ENCODE data around the gene PTPRF. TPM values are rescaled to one million over a fixed set of nuclear protein-coding genes. Genes with fewer than 3 reads are reported as not detected.

The PTPRF gene
- total and polyA plus RNA-seq, 9 donors, result 24.4 to 165 (median 76.8) TPM

GRCh38 chr1:43653893-43654292 lies 123.2 kb downstream of the PTPRF start:
- no peak overlapping the region for H3K4me3 ChIP-seq
- H3K27me3 ChIP-seq, result no peaks in the 10 kb centered on the region
- no peaks in the 10 kb centered on the region for H3K4me1 ChIP-seq (ENCODE audit: insufficient read depth)
- no peaks in the 10 kb centered on the region for H3K36me3 ChIP-seq
- WGBS, 3 donors, result 41 to 47% (median 42%) methylated on average over 5 of the region's 5 CpGs
- no peaks in the 10 kb centered on the region for H3K9me3 ChIP-seq
- TF ChIP-seq POLR2A (IDR thresholded peaks at IDR 0.05), result no peak
- no peak for TF ChIP-seq EP300 (IDR thresholded peaks at IDR 0.05)
- TF ChIP-seq CTCF (IDR thresholded peaks at IDR 0.05), result no peak
- no peak for DNase-seq
- intact Hi-C loops (cut with DNase I), result loop anchor here in 1 of 4 donors (5.0 kb wide), 1 partner anchor 122 kb away; the partner anchor contains the start of gene PTPRF
- H3K27ac ChIP-seq, result no peak overlapping the region

GRCh38 chr1:43655953-43656352 lies 125.3 kb downstream of the PTPRF start:
- 34 to 53% (median 42%) methylated on average over 1 of the region's 1 CpG for WGBS, 3 donors
- H3K4me3 ChIP-seq, result no peak overlapping the region
- no peaks in the 10 kb centered on the region for H3K4me1 ChIP-seq (ENCODE audit: insufficient read depth)
- TF ChIP-seq POLR2A (IDR thresholded peaks at IDR 0.05), result no peak
- no peak for TF ChIP-seq CTCF (IDR thresholded peaks at IDR 0.05)
- TF ChIP-seq EP300 (IDR thresholded peaks at IDR 0.05), result no peak
- no peaks in the 10 kb centered on the region for H3K36me3 ChIP-seq
- no peak overlapping the region for H3K27ac ChIP-seq
- intact Hi-C loops (cut with DNase I), result no loop called here
- H3K9me3 ChIP-seq, result no peaks in the 10 kb centered on the region
- no peaks in the 10 kb centered on the region for H3K27me3 ChIP-seq
- no peak for DNase-seq

GRCh38 chr1:43659212-43660166 lies 128.8 kb downstream of the PTPRF start:
- intact Hi-C loops (cut with DNase I), result loop anchor here in 1 of 4 donors (10.0 kb wide), 1 partner anchor 125 kb away; the partner anchor contains the start of gene PTPRF
- Histone ChIP-seq H3K36me3 (no peaks in the 10 kb centered on the region), H3K4me1 (ENCODE audit: insufficient read depth) (no peaks in the 10 kb centered on the region), H3K27me3 (no peaks in the 10 kb centered on the region), H3K27ac (no peak overlapping the region), H3K4me3 (no peak overlapping the region), H3K9me3 (no peaks in the 10 kb centered on the region)
- TF ChIP-seq CTCF (IDR thresholded peaks at IDR 0.05) (no peak), POLR2A (IDR thresholded peaks at IDR 0.05) (no peak)
- 89 to 92% (median 91%) methylated on average over 14 of the region's 14 CpGs for WGBS, 3 donors
- DNase-seq, result no peak

- no peaks in the 10 kb centered on the region for H3K36me3 ChIP-seq
- H3K4me3 ChIP-seq, result no peak overlapping the region
- TF ChIP-seq CTCF (IDR thresholded peaks at IDR 0.05), result no peak
- TF ChIP-seq EP300 (IDR thresholded peaks at IDR 0.05), result no peak
- TF ChIP-seq POLR2A (IDR thresholded peaks at IDR 0.05), result no peak
- no peaks in the 10 kb centered on the region for H3K27me3 ChIP-seq
- no peaks in the 10 kb centered on the region for H3K9me3 ChIP-seq
- H3K27ac ChIP-seq, result no peak overlapping the region
- no peak for DNase-seq
- intact Hi-C loops (cut with DNase I), result loop anchor here in 1 of 4 donors (10.0 kb wide), 1 partner anchor 126 kb away; the partner anchor contains the start of gene PTPRF
- 67 to 74% (median 74%) methylated on average over 4 of the region's 4 CpGs for WGBS, 3 donors
- H3K4me1 ChIP-seq (ENCODE audit: insufficient read depth), result no peaks in the 10 kb centered on the region
Measured at GRCh38 chr1:43660355-43660754, 129.7 kb downstream of the PTPRF start.

Data from ovary (tissue), 9 donors.